LHCN-M2 (cell line): ENCODE measurements around the gene CFAP57. TPM values are rescaled to one million over a fixed set of nuclear protein-coding genes. Genes with fewer than 3 reads are reported as not detected.

Source experiments
- DNase-seq: peaks from one replicate; pipeline ENCODE4 v3.0.0-alpha.2; 2012; ENCODE audit warnings: low read depth
- total RNA-seq: library from RNA; depleted of rRNA; stranded (reverse); fragments of >200 nt; gene quantifications from 2 replicates; pipeline ENCODE4 v1.2.3, GENCODE V29; 2014; rRNA removed

The CFAP57 gene
- total RNA-seq, 1 experiment from 2014 or later: not detected

- DNase-seq: no peak
These were observed 125.9 kb downstream of the CFAP57 start for GRCh38 chr1:43298055-43298454.

GRCh38 chr1:43299101-43299500 lies 127.0 kb downstream of the CFAP57 start:
- no peak for DNase-seq

GRCh38 chr1:43300378-43301094 lies 128.4 kb downstream of the CFAP57 start, which contains the start of gene TIE1:
Gene TIE1, plus strand, starts transcription at chr1:43300982. Its CDS starts 90 bp downstream, at chr1:43301072.
- no peak for DNase-seq

- no peak for DNase-seq
These were observed 130.1 kb downstream of the CFAP57 start for GRCh38 chr1:43302201-43302600.

GRCh38 chr1:43302721-43303470 lies 130.8 kb downstream of the CFAP57 start:
- DNase-seq: no peak

- no peak for DNase-seq
These were observed 131.6 kb downstream of the CFAP57 start for GRCh38 chr1:43303471-43304313.

Other genes starting within 250 kb of the CFAP57 start
- gene SLC2A1, start 213.5 kb upstream of the CFAP57 start, total RNA-seq: 244 and 317 TPM in 2 replicates
- 111 and 122 TPM in 2 replicates for gene EBNA1BP2, start within 50 bp of the CFAP57 start, total RNA-seq
- not detected in 2 replicates for gene TMEM125, start 97.7 kb downstream of the CFAP57 start, total RNA-seq
- not detected in 2 replicates for gene C1orf210, start 113.3 kb downstream of the CFAP57 start, total RNA-seq
- 0.11 and 0.58 TPM in 2 replicates for gene TIE1, start 128.7 kb downstream of the CFAP57 start, total RNA-seq
- not detected in 2 replicates for gene MPL, start 165.5 kb downstream of the CFAP57 start, total RNA-seq
- 203 and 206 TPM in 2 replicates for gene CDC20, start 186.7 kb downstream of the CFAP57 start, total RNA-seq
- 84.8 and 88.4 TPM in 2 replicates for gene ELOVL1, start 195.7 kb downstream of the CFAP57 start, total RNA-seq
- gene MED8, start 217.5 kb downstream of the CFAP57 start, total RNA-seq: 31.5 and 31.7 TPM in 2 replicates
- 12.0 and 14.4 TPM in 2 replicates for gene SZT2, start 217.6 kb downstream of the CFAP57 start, total RNA-seq